GM13976 (cell line): ENCODE measurements around the gene MAFG.

Experiments
- DNase-seq: peaks from one replicate; pipeline ENCODE4 v3.0.0; 2012; ENCODE audit warnings: low spot score
- in situ Hi-C: fragments of 300-500 bp; cut with MboI; formaldehyde crosslinking; loops from one replicate; pipeline ENCODE4 v1.12.0; 2022; ENCODE audit warnings: low sequenced_read_pairs, mixed read lengths, inconsistent platforms; ENCODE audit not compliant: unreplicated experiment
- TF ChIP-seq, protein P1 (sequence below): IDR thresholded peaks from 2 replicates; pipeline ENCODE4 v1.5.1; 2012; ENCODE audit warnings: borderline replicate concordance, mild to moderate bottlenecking; ENCODE audit not compliant: insufficient read depth; ENCODE audit errors: extremely low read depth, missing control alignments, control extremely low read depth

MAFG gene

DNA sequence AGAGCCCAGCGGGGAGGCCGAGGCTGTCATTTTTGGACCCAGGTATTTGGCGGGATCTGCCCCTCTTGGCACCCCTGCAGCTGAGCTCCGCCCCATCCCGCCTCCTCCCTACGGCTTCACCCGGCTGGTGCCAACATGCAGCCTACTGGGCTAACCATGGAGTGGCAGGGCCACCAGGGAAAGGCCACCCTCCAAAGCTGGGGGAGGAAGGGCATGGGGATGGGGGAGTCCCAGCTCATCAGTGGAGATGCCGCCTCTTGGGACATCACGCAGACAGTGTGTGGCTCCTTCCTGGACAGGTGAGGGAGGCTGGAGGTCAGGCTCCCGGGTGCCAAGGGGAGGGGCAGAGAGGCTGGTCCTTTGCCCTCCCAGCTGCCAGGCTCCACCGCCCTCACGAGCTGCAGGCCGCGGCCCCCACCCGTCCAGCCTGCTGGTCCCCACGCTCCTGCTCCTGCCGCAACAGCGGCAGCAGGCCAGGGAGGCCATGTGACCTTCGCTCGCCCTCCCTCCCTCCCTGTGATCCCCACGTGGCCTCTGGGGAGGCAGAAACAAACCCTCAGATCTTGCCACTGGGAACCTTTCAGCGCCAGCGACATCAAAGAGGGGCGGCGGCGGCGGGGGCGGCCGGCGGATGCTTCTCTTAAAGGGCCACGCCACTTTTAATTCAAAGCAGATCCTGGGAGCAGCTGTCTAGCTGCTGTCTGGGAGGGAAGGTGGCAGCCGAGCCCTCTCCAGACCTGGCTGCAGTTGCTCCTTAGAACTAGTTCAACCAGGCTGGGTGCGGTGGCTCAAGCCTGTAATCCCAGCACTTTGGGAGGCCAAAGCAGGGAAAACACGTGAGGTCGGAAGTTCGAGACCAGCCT is 40.2 kb upstream of the MAFG start:
- peak; percentile 97 for DNase-seq
- in situ Hi-C loops, result no loop called here
- TF ChIP-seq, protein P1, sequence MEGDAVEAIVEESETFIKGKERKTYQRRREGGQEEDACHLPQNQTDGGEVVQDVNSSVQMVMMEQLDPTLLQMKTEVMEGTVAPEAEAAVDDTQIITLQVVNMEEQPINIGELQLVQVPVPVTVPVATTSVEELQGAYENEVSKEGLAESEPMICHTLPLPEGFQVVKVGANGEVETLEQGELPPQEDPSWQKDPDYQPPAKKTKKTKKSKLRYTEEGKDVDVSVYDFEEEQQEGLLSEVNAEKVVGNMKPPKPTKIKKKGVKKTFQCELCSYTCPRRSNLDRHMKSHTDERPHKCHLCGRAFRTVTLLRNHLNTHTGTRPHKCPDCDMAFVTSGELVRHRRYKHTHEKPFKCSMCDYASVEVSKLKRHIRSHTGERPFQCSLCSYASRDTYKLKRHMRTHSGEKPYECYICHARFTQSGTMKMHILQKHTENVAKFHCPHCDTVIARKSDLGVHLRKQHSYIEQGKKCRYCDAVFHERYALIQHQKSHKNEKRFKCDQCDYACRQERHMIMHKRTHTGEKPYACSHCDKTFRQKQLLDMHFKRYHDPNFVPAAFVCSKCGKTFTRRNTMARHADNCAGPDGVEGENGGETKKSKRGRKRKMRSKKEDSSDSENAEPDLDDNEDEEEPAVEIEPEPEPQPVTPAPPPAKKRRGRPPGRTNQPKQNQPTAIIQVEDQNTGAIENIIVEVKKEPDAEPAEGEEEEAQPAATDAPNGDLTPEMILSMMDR, result no peak

DNA sequence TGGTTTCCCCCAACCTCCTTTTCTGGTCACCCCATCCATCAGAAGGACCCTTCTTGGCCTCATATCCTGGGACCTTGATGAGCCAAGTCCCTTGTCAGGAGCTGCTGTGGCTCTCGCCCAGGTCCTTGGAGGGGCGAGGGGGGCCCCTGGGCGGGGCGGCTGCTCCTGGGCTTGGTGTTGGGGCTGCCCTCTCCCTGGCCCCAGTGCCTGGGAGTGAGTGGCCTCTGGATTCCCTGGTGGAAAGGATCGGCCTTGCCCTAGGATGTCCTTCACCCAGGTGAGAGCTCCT is 39.7 kb upstream of the MAFG start:
- in situ Hi-C loops, result no loop called here
- TF ChIP-seq, protein P1, result no peak
- no peak for DNase-seq

DNA sequence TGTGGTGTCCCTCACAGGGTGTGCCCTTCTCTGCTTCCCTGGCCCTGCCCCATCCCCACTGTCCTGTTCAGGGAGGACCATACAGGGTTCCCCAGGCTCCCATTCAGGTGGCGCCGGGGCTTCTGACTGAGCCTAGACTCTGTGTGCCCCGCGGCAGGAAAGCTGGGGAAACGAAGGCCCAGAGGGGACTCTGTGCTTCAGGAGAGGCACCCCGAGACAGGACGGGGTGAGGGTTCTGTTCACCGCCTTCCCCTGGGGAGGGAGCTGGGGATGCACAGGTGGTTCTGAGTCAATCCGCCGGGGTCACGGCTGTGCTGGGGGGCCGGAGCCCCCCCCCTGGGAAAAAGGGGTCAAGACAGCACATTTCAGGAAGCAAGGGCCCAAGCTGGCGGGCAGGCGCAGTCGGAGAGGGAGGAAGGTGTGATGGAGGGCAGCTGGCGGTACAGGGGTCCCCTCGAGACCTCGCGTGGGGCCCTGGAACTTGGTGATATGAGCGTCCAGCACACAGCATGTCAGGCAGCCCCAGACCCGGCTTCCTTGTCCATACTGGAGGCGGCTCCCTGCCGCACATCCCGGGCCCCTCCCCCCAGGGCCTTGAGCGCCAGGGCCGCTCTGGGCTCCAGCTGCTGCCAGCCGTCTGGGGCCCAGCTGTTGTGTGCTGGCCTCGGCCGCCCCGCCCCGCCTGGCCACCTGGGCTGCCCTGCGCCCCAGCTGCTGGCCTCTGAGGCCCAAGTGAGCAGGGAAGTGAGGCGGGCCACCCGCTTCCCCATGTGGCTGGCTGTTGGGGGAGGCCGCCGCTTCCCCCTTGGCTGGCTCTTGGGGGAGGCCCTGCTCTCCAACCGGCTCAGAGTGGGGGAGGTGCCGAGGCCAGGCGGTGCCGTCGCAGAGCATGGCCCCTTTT is 39.1 kb upstream of the MAFG start:
- in situ Hi-C loops, result no loop called here

DNA sequence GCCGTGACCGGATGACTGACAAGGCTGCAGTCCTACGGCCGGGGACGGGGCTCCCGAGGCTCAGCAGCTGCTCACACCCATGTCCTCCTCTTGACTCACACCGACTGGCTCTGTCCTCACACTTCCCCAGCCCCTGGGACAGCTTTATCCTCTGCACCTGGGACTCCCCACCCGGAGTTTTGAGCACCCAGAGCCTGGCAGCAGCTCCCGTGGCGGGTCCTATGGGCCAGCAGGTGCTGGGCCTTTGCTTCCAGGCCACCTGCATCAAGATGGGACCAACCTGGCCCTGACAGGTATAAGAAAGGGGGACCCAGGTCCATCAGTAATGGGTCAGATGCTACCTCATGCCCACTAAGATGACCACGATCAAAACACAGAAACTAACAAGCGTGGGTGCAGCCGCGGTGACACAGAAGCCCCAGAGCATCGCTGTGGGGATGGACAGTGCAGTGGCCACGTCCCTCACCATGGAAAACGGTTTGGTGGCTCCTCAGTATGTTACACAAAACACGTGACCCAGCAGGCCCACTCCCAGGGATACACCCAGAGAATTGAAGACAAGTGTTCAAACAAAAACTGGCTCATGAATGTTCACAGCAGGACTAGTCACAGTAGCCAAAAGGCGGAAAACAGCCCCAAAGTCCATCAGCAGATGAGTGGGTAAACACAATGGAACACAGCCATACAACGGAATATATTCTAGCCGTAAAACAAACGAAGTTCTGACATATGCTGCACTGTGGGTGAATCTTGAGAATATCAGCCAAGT is 36.7 kb upstream of the MAFG start:
- in situ Hi-C loops, result no loop called here
- DNase-seq, result no peak
- TF ChIP-seq, protein P1, result no peak

More for the DNA sequence above, 39.1 kb upstream of the MAFG start:
- no peak for DNase-seq
- TF ChIP-seq, protein P1, result no peak

DNA sequence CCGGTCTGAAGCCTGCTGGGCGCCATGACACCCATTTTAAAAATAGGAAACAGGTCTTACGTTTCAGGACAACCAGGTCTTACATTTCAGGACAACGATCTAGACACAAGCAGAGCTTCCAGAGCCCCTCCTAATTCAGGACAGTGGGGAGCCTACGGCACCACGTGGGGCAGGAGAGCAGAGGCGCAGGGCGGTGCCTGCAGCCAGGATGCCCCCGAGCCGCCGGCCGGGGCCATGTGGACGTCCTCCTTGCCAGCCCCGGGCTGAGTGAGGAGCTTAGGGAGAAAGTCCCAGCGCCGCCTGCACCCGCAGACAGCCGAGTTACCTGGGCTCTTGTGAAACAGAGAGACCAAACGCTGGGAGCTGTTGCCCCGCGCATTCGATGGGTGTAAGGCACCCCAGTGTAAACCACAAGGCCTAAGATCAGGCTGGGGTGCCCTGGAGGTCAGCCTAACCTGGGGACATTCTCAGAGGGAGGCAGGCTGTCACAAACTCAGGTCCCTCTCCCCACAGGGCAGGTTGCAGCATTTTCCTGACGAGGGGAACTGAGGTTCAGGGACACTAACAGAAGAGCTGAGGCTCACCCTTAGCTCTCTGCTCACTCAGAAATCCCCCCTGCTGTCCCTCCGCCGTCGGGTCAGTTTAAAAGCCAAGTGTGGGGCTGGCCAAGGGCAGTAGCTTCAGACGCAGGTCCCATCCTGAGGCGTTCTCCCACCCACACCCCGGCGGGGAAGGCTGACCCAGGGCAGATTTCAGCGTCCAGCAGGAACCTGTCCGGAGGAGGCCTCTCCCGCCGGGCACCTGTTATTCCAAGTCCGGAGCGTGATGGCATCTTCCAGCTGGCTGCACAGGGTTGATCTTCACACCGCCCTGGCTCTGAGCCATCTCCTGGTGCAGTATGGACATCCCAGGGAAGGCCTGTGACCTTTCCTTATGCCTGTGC is 35.2 kb upstream of the MAFG start:
- TF ChIP-seq, protein P1, result no peak
- no peak for DNase-seq
- in situ Hi-C loops, result no loop called here
